Trophoblast cell (in vitro differentiated cells and primary cell): Measurements from ENCODE around the gene TMEM42.

ENCODE experiments used
- DNase-seq, 2 donors: peaks; one replicate each; pipeline ENCODE4 v3.0.0-alpha.2; 2016
- H2AFZ ChIP-seq: 2 replicates; pipeline ENCODE4 v1.6.1; 2013; ENCODE audit warnings: low read length, moderate library complexity, mild to moderate bottlenecking; ENCODE audit not compliant: insufficient read depth, poor library complexity
- H2AK5ac ChIP-seq: 2 replicates; pipeline ENCODE4 v1.6.1; 2013; ENCODE audit warnings: mild to moderate bottlenecking, low read length
- H2BK120ac ChIP-seq: 2 replicates; pipeline ENCODE4 v1.6.1; 2013; ENCODE audit warnings: low read length, mild to moderate bottlenecking, moderate library complexity; ENCODE audit not compliant: insufficient read depth, poor library complexity
- H2BK12ac ChIP-seq: 2 replicates; pipeline ENCODE4 v1.6.1; 2013; ENCODE audit warnings: mild to moderate bottlenecking, low read length, moderate library complexity
- H2BK5ac ChIP-seq: 2 replicates; pipeline ENCODE4 v1.6.1; 2013; ENCODE audit warnings: low read length, low read depth, moderate library complexity, mild to moderate bottlenecking; ENCODE audit not compliant: poor library complexity
- H3K14ac ChIP-seq: 2 replicates; pipeline ENCODE4 v1.6.1; 2013; ENCODE audit warnings: mild to moderate bottlenecking, low read length
- H3K18ac ChIP-seq: 2 replicates; pipeline ENCODE4 v1.6.1; 2013; ENCODE audit warnings: mild to moderate bottlenecking, low read length
- H3K23ac ChIP-seq: 2 replicates; pipeline ENCODE4 v1.6.1; 2013; ENCODE audit warnings: low read length
- H3K27ac ChIP-seq: 2 replicates; pipeline ENCODE4 v1.5.1; 2013; ENCODE audit warnings: low read depth, mild to moderate bottlenecking, inconsistent platforms, low read length, moderate library complexity
- H3K27me3 ChIP-seq: 2 replicates; pipeline ENCODE4 v1.6.1; 2013; ENCODE audit warnings: inconsistent platforms, mild to moderate bottlenecking, low read length, moderate library complexity; ENCODE audit not compliant: insufficient read depth
- H3K36me3 ChIP-seq, 2 experiments: 1 replicate in 1 of 2; 2 replicates in 1 of 2; pipeline ENCODE4 v1.6.1; 2013; ENCODE audit warnings: low read length in 2 of 2, mild to moderate bottlenecking in 2 of 2, moderate library complexity in 1 of 2; ENCODE audit not compliant: insufficient read depth in 2 of 2, control insufficient read depth in 1 of 2
- H3K4ac ChIP-seq: 2 replicates; pipeline ENCODE4 v1.6.1; 2013; ENCODE audit warnings: low read depth, mild to moderate bottlenecking, low read length, moderate library complexity
- H3K4me1 ChIP-seq, 2 experiments: 1 replicate in 1 of 2; 2 replicates in 1 of 2; pipeline ENCODE4 v1.6.1; 2013; ENCODE audit warnings: low read length in 2 of 2, mild to moderate bottlenecking in 2 of 2, moderate library complexity in 1 of 2; ENCODE audit not compliant: insufficient read depth in 2 of 2, control insufficient read depth in 1 of 2
- H3K4me2 ChIP-seq: 2 replicates; pipeline ENCODE4 v1.6.1; 2013; ENCODE audit warnings: inconsistent platforms, mild to moderate bottlenecking, low read length, moderate library complexity
- H3K4me3 ChIP-seq: 2 replicates; pipeline ENCODE4 v1.5.1; 2013; ENCODE audit warnings: mild to moderate bottlenecking, low read depth, low read length, inconsistent platforms
- H3K79me1 ChIP-seq: one replicate; pipeline ENCODE4 v1.6.1; 2013; ENCODE audit warnings: low read length
- H3K79me2 ChIP-seq: 2 replicates; pipeline ENCODE4 v1.6.1; 2013; ENCODE audit warnings: low read length, mild to moderate bottlenecking; ENCODE audit not compliant: control insufficient read depth, insufficient read depth, poor library complexity
- H3K9ac ChIP-seq: 2 replicates; pipeline ENCODE4 v1.6.1; 2013; ENCODE audit warnings: mild to moderate bottlenecking, low read length
- H3K9me3 ChIP-seq: 2 replicates; pipeline ENCODE4 v1.6.1; 2013; ENCODE audit warnings: low read depth, mild to moderate bottlenecking, control low read depth, inconsistent platforms, low read length; ENCODE audit not compliant: insufficient read depth
- H4K12ac ChIP-seq: 2 replicates; pipeline ENCODE4 v1.6.1; 2013; ENCODE audit warnings: low read depth, mild to moderate bottlenecking, low read length, moderate library complexity
- H4K8ac ChIP-seq: 2 replicates; pipeline ENCODE4 v1.6.1; 2013; ENCODE audit warnings: low read depth, mild to moderate bottlenecking, low read length, moderate library complexity
- H4K91ac ChIP-seq: one replicate; pipeline ENCODE4 v1.6.1; 2013; ENCODE audit warnings: low read depth, mild to moderate bottlenecking, low read length, moderate library complexity
- WGBS: extraction: QIAGEN DNeasy Blood & Tissue Kit; methylation state at CpG from one replicate; pipeline ENCODE4 v1.1.7; 2013; ENCODE audit warnings: missing lambda C conversion rate; ENCODE audit not compliant: insufficient read length, insufficient coverage; ENCODE audit errors: extremely low coverage; 5-methylcytosine and 5-hydroxymethylcytosine counted together

Gene TMEM42

GRCh38 chr3:44825264-44825925, 36.3 kb upstream of the TMEM42 start:
- no peaks in the 10 kb centered on the region for H3K27me3 ChIP-seq

DNA sequence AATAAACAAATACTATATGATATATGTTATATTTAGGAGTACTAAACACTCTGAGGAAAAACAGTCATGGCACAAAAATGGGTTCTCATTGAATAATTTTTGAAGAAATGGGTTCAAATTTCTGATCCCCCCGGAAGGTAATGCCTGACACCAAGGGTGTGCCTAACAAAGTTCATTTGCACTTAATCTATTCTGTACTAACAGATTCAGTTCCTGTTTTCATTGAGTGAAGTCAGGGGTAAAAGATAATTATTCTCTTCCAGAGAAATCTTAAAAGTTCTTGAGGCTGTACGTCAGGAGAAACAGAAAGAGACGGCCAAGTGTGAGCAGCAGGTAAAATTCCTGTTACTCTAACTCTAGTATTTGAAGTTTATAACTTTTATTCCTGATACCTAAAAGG, 34.5 kb upstream of the TMEM42 start:
- DNase-seq = no peak
- Histone ChIP-seq H2AFZ (no peak overlapping the region), H4K12ac (no peak overlapping the region), H3K18ac (no peak overlapping the region), H3K14ac (no peak overlapping the region), H3K4ac (no peak overlapping the region), H3K9ac (no peak overlapping the region), H2BK120ac (no peak overlapping the region), H3K23ac (no peak overlapping the region), H3K79me1 (no peaks in the 10 kb centered on the region), H4K8ac (no peak overlapping the region), H3K27ac (no peak overlapping the region), H3K4me2 (no peak overlapping the region), H3K4me3 (no peak overlapping the region), H2BK5ac (no peak overlapping the region), H3K36me3 (peaks cover 7 to 13% of the 10 kb centered on the region in 2 experiments), H3K27me3 (no peaks in the 10 kb centered on the region), H2BK12ac (no peak overlapping the region), H3K4me1 (no peaks in the 10 kb centered on the region), H3K9me3 (no peaks in the 10 kb centered on the region), H4K91ac (no peak overlapping the region), H2AK5ac (no peak overlapping the region), H3K79me2 (no peaks in the 10 kb centered on the region)
- WGBS = no CpG with 5 or more reads among the region's 3 CpGs

More at GRCh38 chr3:44825264-44825925, 36.3 kb upstream of the TMEM42 start:
- H4K8ac ChIP-seq = no peak overlapping the region
- H3K4me2 ChIP-seq = no peak overlapping the region
- no peak overlapping the region for H3K23ac ChIP-seq
- no peak overlapping the region for H3K4ac ChIP-seq
- no peak for DNase-seq
- H2AK5ac ChIP-seq = no peak overlapping the region
- H4K91ac ChIP-seq = no peak overlapping the region
- no peak overlapping the region for H3K4me3 ChIP-seq
- H2BK120ac ChIP-seq = no peak overlapping the region
- no peak overlapping the region for H2BK12ac ChIP-seq
- no peak overlapping the region for H3K18ac ChIP-seq
- H3K79me1 ChIP-seq = no peaks in the 10 kb centered on the region
- no peaks in the 10 kb centered on the region for H3K4me1 ChIP-seq
- whole genome bisulfite sequencing = no CpG with 5 or more reads among the region's 2 CpGs
- H2BK5ac ChIP-seq = no peak overlapping the region
- no peak overlapping the region for H4K12ac ChIP-seq
- no peak overlapping the region for H3K9ac ChIP-seq
- no peaks in the 10 kb centered on the region for H3K9me3 ChIP-seq
- peaks cover 3 to 8% of the 10 kb centered on the region in 2 experiments for H3K36me3 ChIP-seq
- H3K14ac ChIP-seq = no peak overlapping the region
- H3K27ac ChIP-seq = no peak overlapping the region
- H3K79me2 ChIP-seq = no peaks in the 10 kb centered on the region
- H2AFZ ChIP-seq = no peak overlapping the region

DNA sequence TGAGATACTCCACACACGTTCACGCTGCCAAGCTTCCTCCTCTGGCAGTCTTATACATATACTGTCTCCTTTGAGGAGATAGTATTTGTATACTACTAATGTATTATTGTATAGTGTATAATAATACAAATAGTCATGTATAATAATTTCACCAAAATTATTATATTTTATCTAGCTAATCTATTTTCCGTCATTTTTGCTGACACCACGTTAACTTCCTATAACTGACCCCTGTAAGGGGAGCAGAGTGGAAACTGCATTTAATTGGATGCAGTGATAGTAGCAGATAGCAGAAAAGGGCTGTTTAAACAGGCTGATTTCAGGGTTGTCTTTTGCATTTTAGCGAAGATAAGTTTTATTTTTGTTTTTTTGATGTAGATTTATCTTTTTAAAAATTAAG, 30.5 kb upstream of the TMEM42 start:
- Histone ChIP-seq H3K27ac (no peak overlapping the region), H3K23ac (no peak overlapping the region), H3K4me3 (no peak overlapping the region), H2BK12ac (no peak overlapping the region), H3K4me2 (no peak overlapping the region), H4K91ac (no peak overlapping the region), H3K4me1 (no peaks in the 10 kb centered on the region), H3K14ac (no peak overlapping the region), H3K9ac (no peak overlapping the region), H3K18ac (no peak overlapping the region), H2BK120ac (no peak overlapping the region), H3K4ac (no peak overlapping the region), H2BK5ac (no peak overlapping the region), H3K27me3 (no peaks in the 10 kb centered on the region), H2AK5ac (no peak overlapping the region), H4K8ac (no peak overlapping the region), H3K36me3 (peaks cover 10% of the 10 kb centered on the region in 2 experiments), H3K79me1 (no peaks in the 10 kb centered on the region), H3K9me3 (no peaks in the 10 kb centered on the region), H2AFZ (no peak overlapping the region), H4K12ac (no peak overlapping the region), H3K79me2 (no peaks in the 10 kb centered on the region)
- no peak for DNase-seq
- 100% methylated on average over 1 of the region's 5 CpGs for WGBS

- H3K4me1 ChIP-seq = no peaks in the 10 kb centered on the region
- H3K27me3 ChIP-seq = no peaks in the 10 kb centered on the region
- no peak for DNase-seq
- no peaks in the 10 kb centered on the region for H3K79me2 ChIP-seq
- H3K9ac ChIP-seq = no peak overlapping the region
- H3K4ac ChIP-seq = no peak overlapping the region
- H2BK12ac ChIP-seq = no peak overlapping the region
- H4K8ac ChIP-seq = no peak overlapping the region
- H3K18ac ChIP-seq = no peak overlapping the region
- no peak overlapping the region for H2AK5ac ChIP-seq
- H3K9me3 ChIP-seq = no peaks in the 10 kb centered on the region
- H4K12ac ChIP-seq = no peak overlapping the region
- H3K14ac ChIP-seq = no peak overlapping the region
- no peak overlapping the region for H2BK120ac ChIP-seq
- H3K4me2 ChIP-seq = no peak overlapping the region
- H2AFZ ChIP-seq = no peak overlapping the region
- no peak overlapping the region for H2BK5ac ChIP-seq
- H3K36me3 ChIP-seq = peaks cover 10 to 12% of the 10 kb centered on the region in 2 experiments
- H3K4me3 ChIP-seq = no peak overlapping the region
- WGBS = no CpG with 5 or more reads among the region's 1 CpG
- H3K79me1 ChIP-seq = no peaks in the 10 kb centered on the region
- no peak overlapping the region for H3K23ac ChIP-seq
- no peak overlapping the region for H3K27ac ChIP-seq
- H4K91ac ChIP-seq = no peak overlapping the region
These were observed 29.7 kb upstream of the TMEM42 start for GRCh38 chr3:44832032-44832431.
